KOPT-K1 (cell line): ENCODE data around the gene SLC8A3.

Source experiments
- H3K27ac ChIP-seq: fragments of 200-600 bp; sonication (generic); 2 replicates; pipeline ENCODE4 v1.5.1; 2016; ENCODE audit warnings: antibody characterized with exemption, mild to moderate bottlenecking, low read depth, low read length; ENCODE audit not compliant: poor library complexity, severe bottlenecking
- H3K36me3 ChIP-seq: fragments of 200-600 bp; sonication (generic); 2 replicates; pipeline ENCODE4 v1.5.1; 2017; ENCODE audit warnings: antibody characterized with exemption, mild to moderate bottlenecking, low read length, moderate library complexity; ENCODE audit not compliant: insufficient read depth
- H3K9me3 ChIP-seq: fragments of 200-600 bp; sonication (generic); 2 replicates; pipeline ENCODE4 v1.5.1; 2017; ENCODE audit warnings: antibody characterized with exemption, low read length, mild to moderate bottlenecking; ENCODE audit not compliant: insufficient read depth, poor library complexity, severe bottlenecking

Gene SLC8A3

GRCh38 chr14:70152081-70152480 is 36.7 kb downstream of the SLC8A3 start:
- H3K36me3 ChIP-seq: no peaks in the 10 kb centered on the region
- H3K9me3 ChIP-seq: no peaks in the 10 kb centered on the region
- no peak overlapping the region for H3K27ac ChIP-seq

GRCh38 chr14:70149596-70150165 is 39.1 kb downstream of the SLC8A3 start:
- Histone ChIP-seq H3K27ac (no peak overlapping the region), H3K36me3 (no peaks in the 10 kb centered on the region), H3K9me3 (no peaks in the 10 kb centered on the region)

- no peaks in the 10 kb centered on the region for H3K36me3 ChIP-seq
- H3K27ac ChIP-seq: no peak overlapping the region
- H3K9me3 ChIP-seq: no peaks in the 10 kb centered on the region
These were observed 39.7 kb downstream of the SLC8A3 start for GRCh38 chr14:70148911-70149595.

GRCh38 chr14:70148351-70148750 is 40.4 kb downstream of the SLC8A3 start:
- Histone ChIP-seq H3K27ac (no peak overlapping the region), H3K9me3 (no peaks in the 10 kb centered on the region), H3K36me3 (no peaks in the 10 kb centered on the region)

- H3K36me3 ChIP-seq: no peaks in the 10 kb centered on the region
- no peaks in the 10 kb centered on the region for H3K9me3 ChIP-seq
- H3K27ac ChIP-seq: no peak overlapping the region
These were observed 44.7 kb downstream of the SLC8A3 start for GRCh38 chr14:70144046-70144445.

GRCh38 chr14:70143306-70143705 is 45.4 kb downstream of the SLC8A3 start:
- Histone ChIP-seq H3K27ac (no peak overlapping the region), H3K36me3 (no peaks in the 10 kb centered on the region), H3K9me3 (no peaks in the 10 kb centered on the region)

GRCh38 chr14:70140614-70141013 is 48.1 kb downstream of the SLC8A3 start:
- Histone ChIP-seq H3K9me3 (no peaks in the 10 kb centered on the region), H3K27ac (no peak overlapping the region), H3K36me3 (no peaks in the 10 kb centered on the region)

GRCh38 chr14:70139384-70139783 is 49.4 kb downstream of the SLC8A3 start:
- Histone ChIP-seq H3K27ac (no peak overlapping the region), H3K9me3 (no peaks in the 10 kb centered on the region), H3K36me3 (no peaks in the 10 kb centered on the region)

- Histone ChIP-seq H3K9me3 (no peaks in the 10 kb centered on the region), H3K27ac (no peak overlapping the region), H3K36me3 (no peaks in the 10 kb centered on the region)
These were observed 51.0 kb downstream of the SLC8A3 start for GRCh38 chr14:70137788-70138187.

GRCh38 chr14:70133461-70133860 is 55.3 kb downstream of the SLC8A3 start:
- no peaks in the 10 kb centered on the region for H3K9me3 ChIP-seq
- H3K27ac ChIP-seq: no peak overlapping the region
- H3K36me3 ChIP-seq: no peaks in the 10 kb centered on the region

GRCh38 chr14:70130482-70130881 is 58.3 kb downstream of the SLC8A3 start:
- no peaks in the 10 kb centered on the region for H3K9me3 ChIP-seq
- H3K27ac ChIP-seq: no peak overlapping the region
- H3K36me3 ChIP-seq: no peaks in the 10 kb centered on the region

- no peaks in the 10 kb centered on the region for H3K36me3 ChIP-seq
- H3K27ac ChIP-seq: no peak overlapping the region
- H3K9me3 ChIP-seq: no peaks in the 10 kb centered on the region
These were observed 61.6 kb downstream of the SLC8A3 start for GRCh38 chr14:70127186-70127585.

GRCh38 chr14:70123796-70124195 is 65.0 kb downstream of the SLC8A3 start:
- Histone ChIP-seq H3K9me3 (no peaks in the 10 kb centered on the region), H3K27ac (no peak overlapping the region), H3K36me3 (no peaks in the 10 kb centered on the region)

GRCh38 chr14:70121521-70121920 is 67.2 kb downstream of the SLC8A3 start:
- no peaks in the 10 kb centered on the region for H3K9me3 ChIP-seq
- H3K36me3 ChIP-seq: no peaks in the 10 kb centered on the region
- H3K27ac ChIP-seq: no peak overlapping the region

- H3K27ac ChIP-seq: no peak overlapping the region
- no peaks in the 10 kb centered on the region for H3K36me3 ChIP-seq
- no peaks in the 10 kb centered on the region for H3K9me3 ChIP-seq
These were observed 70.7 kb downstream of the SLC8A3 start for GRCh38 chr14:70118064-70118463.

- Histone ChIP-seq H3K27ac (no peak overlapping the region), H3K9me3 (no peaks in the 10 kb centered on the region), H3K36me3 (no peaks in the 10 kb centered on the region)
These were observed 72.5 kb downstream of the SLC8A3 start for GRCh38 chr14:70116278-70116677.
